K562 (cell line): Measurements from ENCODE around the gene MICALL2. TPM values are rescaled to one million over a fixed set of nuclear protein-coding genes. Genes with fewer than 3 reads are reported as not detected.

Experiments
- ATAC-seq: fragments of 200-7000 bp; cut with Tn5 transposase; 3 replicates; pipeline ENCODE4 v1.9.1; 2020; ENCODE audit warnings: moderate library complexity
- BruUV-seq: library from RNA; stranded (reverse); fragments of 400-500 nt; replicated peaks from 2 replicates; lab custom pipeline; 2021; lab: Mats Ljungman, UMichigan
- CTCF ChIA-PET: fragments of 300-600 bp; formaldehyde crosslinking; extraction: SDS; loops from one replicate; lab custom pipeline; 2021; ENCODE audit warnings: low intra/inter-chr PET ratio; lab: Yijun Ruan, JAX
- POLR2A ChIA-PET: fragments of 300-600, 350-650 bp; sonication (Branson Sonifier 250); formaldehyde crosslinking; extraction: SDS; loops from one replicate; lab custom pipeline; 2021; ENCODE audit warnings: antibody characterized with exemption, inconsistent platforms; lab: Yijun Ruan, JAX
- DNase-seq, 4 experiments: peaks; one replicate each; pipeline versions ENCODE4 v3.0.0 to v3.0.0-alpha.2; 2011 to 2018; ENCODE audit warnings: low spot score in 3 of 4, mixed read lengths in 3 of 4; ENCODE audit errors: extremely low read depth in 1 of 4
- FAIRE-seq: peaks from 2 replicates; lab custom pipeline; 2011; peaks lifted over from hg19 to GRCh38; lab: Jason Lieb, UNC
- H2AFZ ChIP-seq: 2 replicates; pipeline ENCODE4 v1.6.0; 2011; ENCODE audit warnings: low read depth, low read length, control low read depth, inconsistent platforms
- H3K27ac ChIP-seq: fragments of 200-600 bp; 3 replicates; pipeline ENCODE4 v1.8.0; 2011; ENCODE audit warnings: low read depth, mild to moderate bottlenecking, control low read depth, inconsistent platforms, low read length, moderate library complexity, mixed read lengths; ENCODE audit errors: extremely low read depth
- H3K27me3 ChIP-seq, 2 experiments: fragments of 300-600 bp in 1 of 2; 2 replicates in 1 of 2; 3 replicates in 1 of 2; pipeline versions ENCODE4 v1.6.0 to v1.8.0; 2011; ENCODE audit warnings: inconsistent platforms in 2 of 2, low read length in 2 of 2, mild to moderate bottlenecking in 1 of 2, mixed read lengths in 1 of 2, moderate library complexity in 1 of 2; ENCODE audit not compliant: control insufficient read depth in 2 of 2, insufficient read depth in 2 of 2
- H3K36me3 ChIP-seq: fragments of 300-600 bp; 3 replicates; pipeline ENCODE4 v1.8.0; 2011; ENCODE audit warnings: mild to moderate bottlenecking, low read length, inconsistent platforms; ENCODE audit not compliant: control insufficient read depth, insufficient read depth
- H3K4me1 ChIP-seq, 2 experiments: fragments of 200-600 bp in 1 of 2; replicated peaks in 1 of 2; 2 replicates in 1 of 2; 3 replicates in 1 of 2; pipeline versions ENCODE4 v1.5.1 to v1.8.0; 2011; ENCODE audit warnings: inconsistent platforms in 2 of 2, low read length in 2 of 2, mild to moderate bottlenecking in 1 of 2, mixed read lengths in 1 of 2, moderate library complexity in 1 of 2; ENCODE audit not compliant: control insufficient read depth in 2 of 2, insufficient read depth in 2 of 2
- H3K4me2 ChIP-seq: 2 replicates; pipeline ENCODE4 v1.6.1; 2011; ENCODE audit warnings: low read length, control low read depth, inconsistent platforms, mixed read lengths; ENCODE audit not compliant: insufficient read depth
- H3K4me3 ChIP-seq: fragments of 200-600 bp; sonication (generic), shearing (Covaris generic); 2 replicates; pipeline ENCODE4 v1.5.1; 2016; ENCODE audit warnings: control low read depth, inconsistent platforms
- H3K79me2 ChIP-seq: fragments of 200-600 bp; 3 replicates; pipeline ENCODE4 v1.8.0; 2011; ENCODE audit warnings: low read length, inconsistent platforms; ENCODE audit not compliant: control insufficient read depth, insufficient read depth
- H3K9ac ChIP-seq, 2 experiments: 2 replicates each; pipeline versions ENCODE4 v1.6.0 to v1.6.1; 2011; ENCODE audit warnings: low read depth in 2 of 2, low read length in 2 of 2, control low read depth in 1 of 2, inconsistent platforms in 1 of 2, mild to moderate bottlenecking in 1 of 2, mixed read lengths in 1 of 2; ENCODE audit not compliant: insufficient read depth in 1 of 2
- H3K9me1 ChIP-seq: one replicate; pipeline ENCODE4 v1.6.0; 2011; ENCODE audit warnings: inconsistent platforms, mild to moderate bottlenecking, low read length, moderate library complexity; ENCODE audit not compliant: control insufficient read depth, insufficient read depth
- H3K9me3 ChIP-seq: replicated peaks from 2 replicates; pipeline ENCODE4 v1.5.1; 2011; ENCODE audit warnings: low read depth, low read length, inconsistent platforms; ENCODE audit not compliant: control insufficient read depth, insufficient read depth
- H4K20me1 ChIP-seq: replicated peaks from 2 replicates; pipeline ENCODE4 v1.6.1; 2011; ENCODE audit warnings: low read length, inconsistent platforms, mixed read lengths; ENCODE audit not compliant: control insufficient read depth, insufficient read depth
- BMI1 ChIP-seq: fragments of 150-350 bp; IDR thresholded peaks from 2 replicates; pipeline ENCODE4 v1.6.1; 2014; ENCODE audit warnings: low read length
- HEY1 ChIP-seq: fragments of 250-450 bp; sonication (Bioruptor Pico); IDR thresholded peaks from 2 replicates; pipeline ENCODE4 v1.5.0; 2020; ENCODE audit warnings: mild to moderate bottlenecking, moderate library complexity, borderline replicate concordance
- NBN ChIP-seq: fragments of 450-650 bp; IDR thresholded peaks from 2 replicates; pipeline ENCODE4 v1.6.1; 2016; ENCODE audit warnings: low read depth, mild to moderate bottlenecking
- SETDB1 ChIP-seq: IDR thresholded peaks from one replicate; pipeline ENCODE4 v1.6.1; 2012; ENCODE audit warnings: low read length, control low read depth, inconsistent platforms
- TAF15 ChIP-seq: fragments of 200-400 bp; formaldehyde crosslinking; IDR thresholded peaks from 2 replicates; pipeline ENCODE4 v1.6.1; 2017; ENCODE audit warnings: mild to moderate bottlenecking, low read depth, low read length, moderate library complexity
- TRIM28 ChIP-seq: fragments of 450-650 bp; IDR thresholded peaks from 2 replicates; pipeline ENCODE4 v1.6.1; 2017
- XRCC5 ChIP-seq: fragments of 200-400 bp; formaldehyde crosslinking; IDR thresholded peaks from 2 replicates; pipeline ENCODE4 v1.6.1; 2017; ENCODE audit warnings: low read depth, mild to moderate bottlenecking, low read length
- ZBTB9 ChIP-seq: fragments of 450-650 bp; formaldehyde crosslinking; IDR thresholded peaks from 2 replicates; pipeline ENCODE4 v1.4.0; 2020; ENCODE audit warnings: mild to moderate bottlenecking, moderate library complexity
- ZNF217 ChIP-seq: sonication (generic); formaldehyde crosslinking; IDR thresholded peaks from 2 replicates; pipeline ENCODE4 v1.8.0; 2022; ENCODE audit warnings: mild to moderate bottlenecking, missing genetic modification reagents
- ZNF24 ChIP-seq: fragments of 450-650 bp; IDR thresholded peaks from 2 replicates; pipeline ENCODE4 v1.6.1; 2016
- WGBS: fragments of 100-300 bp; shearing (Covaris generic); methylation state at CpG from one replicate; pipeline ENCODE4 v1.1.6; 2016; ENCODE audit warnings: low coverage, mixed read lengths; ENCODE audit not compliant: insufficient coverage; ENCODE audit errors: missing lambda C conversion rate; 5-methylcytosine and 5-hydroxymethylcytosine counted together
- in situ Hi-C: fragments of 300-500 bp; cut with MboI; formaldehyde crosslinking; loops from 4 replicates; pipeline ENCODE4 v1.15.0; 2018; ENCODE audit warnings: inconsistent platforms, mixed read lengths
- intact Hi-C: fragments of 100-400 bp; cut with micrococcal nuclease; formaldehyde crosslinking; loops from 2 replicates; pipeline ENCODE4 v1.14.2; 2022
- polyA plus RNA-seq, 8 experiments: library from polyadenylated mRNA; depleted of rRNA in 4 of 8; stranded (reverse) in 5 of 8; unstranded in 3 of 8; fragments of >200 nt; fragmentation: Nextera tagmentation in 2 of 8; fragmentation: Illumina TruSeq in 1 of 8; extraction: Ambion mirVana in 2 of 8; extraction: Trizol in 1 of 8; gene quantifications; 2 replicates each; pipeline versions ENCODE4 v1.2.1 to v1.2.3, GENCODE V29; 2011 to 2014; ENCODE audit warnings: inconsistent platforms in 1 of 8, missing spikeins in 1 of 8
- total RNA-seq, 7 experiments: library from RNA; depleted of rRNA in 6 of 7; stranded (reverse); fragments of >200 nt in 6 of 7; fragmentation: Illumina TruSeq in 2 of 7; extraction: Trizol in 2 of 7; gene quantifications; 2 replicates each; pipeline versions ENCODE4 v1.2.1 to v1.2.3, GENCODE V29; 2011 to 2021; ENCODE audit warnings: low replicate concordance in 1 of 7
- TF ChIP-seq, protein P1 (sequence below): fragments of 450-650 bp; IDR thresholded peaks from one replicate; pipeline ENCODE4 v1.6.1; 2018; ENCODE audit warnings: mild to moderate bottlenecking, moderate library complexity; ENCODE audit not compliant: partially characterized antibody
- TF ChIP-seq, protein P2 (sequence below): fragments of 450-650 bp; conservative IDR thresholded peaks from 2 replicates; pipeline ENCODE4 v1.6.1; 2016; ENCODE audit warnings: missing genetic modification characterization, low read depth, mild to moderate bottlenecking, missing compliant biosample characterization, moderate library complexity

The MICALL2 gene
- total and polyA plus RNA-seq, 9 of the 15 experiments (the other 6 are each of a cell fraction or from before 2014, with no cell fraction given) = 1.8 to 103 (median 17.0) TPM

DNA sequence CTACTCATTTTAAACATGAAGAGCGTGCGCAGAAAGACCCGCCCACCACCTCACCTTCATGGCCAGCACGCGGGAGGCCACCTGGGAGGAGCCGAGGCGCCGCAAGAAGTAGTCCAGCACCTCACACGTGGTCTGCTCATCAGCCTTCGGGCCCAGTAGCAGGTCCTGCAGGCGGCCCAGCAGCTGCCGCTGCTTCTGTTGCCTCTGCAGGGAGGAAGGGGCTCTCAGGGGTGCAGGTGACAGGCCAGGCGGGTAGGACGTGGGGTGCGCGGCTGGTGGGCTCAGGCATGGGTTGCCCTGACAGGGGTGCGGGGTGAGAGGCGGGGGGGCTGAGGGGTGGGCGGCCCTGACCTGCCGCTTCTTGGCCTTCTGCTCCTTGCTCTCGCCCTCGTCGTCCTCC, 27.3 kb upstream of the MICALL2 start:
- BruUV-seq = no TSS peak
- H3K36me3 ChIP-seq = peaks cover 87% of the 10 kb centered on the region; the same call in 2 of the 3 replicates
- no peaks in the 10 kb centered on the region for H3K9me1 ChIP-seq
- peaks cover 0 to 5% of the 10 kb centered on the region in 2 experiments; a peak in 1 of 5 replicates for H3K4me1 ChIP-seq
- no peak overlapping the region for H3K9ac ChIP-seq
- WGBS = 94% methylated on average over 9 of the region's 23 CpGs
- DNase-seq = no peak
- POLR2A ChIA-PET = interaction anchor here (1.5 kb wide), 1 partner anchor 15 kb away, joined by 3 read pairs; no protein-coding TSS in a partner anchor
- in situ Hi-C loops = no loop called here
- no peak overlapping the region for H3K27ac ChIP-seq
- no peak overlapping the region for H2AFZ ChIP-seq
- no peaks in the 10 kb centered on the region for H3K27me3 ChIP-seq
- H4K20me1 ChIP-seq = no peaks in the 10 kb centered on the region
- H3K4me3 ChIP-seq = no peak overlapping the region
- H3K4me2 ChIP-seq = no peak overlapping the region
- no peak for FAIRE-seq
- no peaks in the 10 kb centered on the region for H3K9me3 ChIP-seq
- no peak for TF ChIP-seq XRCC5
- TF ChIP-seq ZNF217 (CRISPR knock-in tag) = no peak
- no peak for TF ChIP-seq ZNF24
- TF ChIP-seq SETDB1 = no peak
- TF ChIP-seq ZBTB9 (CRISPR knock-in tag) = no peak
- no peak for TF ChIP-seq TRIM28
- TF ChIP-seq, protein P1, sequence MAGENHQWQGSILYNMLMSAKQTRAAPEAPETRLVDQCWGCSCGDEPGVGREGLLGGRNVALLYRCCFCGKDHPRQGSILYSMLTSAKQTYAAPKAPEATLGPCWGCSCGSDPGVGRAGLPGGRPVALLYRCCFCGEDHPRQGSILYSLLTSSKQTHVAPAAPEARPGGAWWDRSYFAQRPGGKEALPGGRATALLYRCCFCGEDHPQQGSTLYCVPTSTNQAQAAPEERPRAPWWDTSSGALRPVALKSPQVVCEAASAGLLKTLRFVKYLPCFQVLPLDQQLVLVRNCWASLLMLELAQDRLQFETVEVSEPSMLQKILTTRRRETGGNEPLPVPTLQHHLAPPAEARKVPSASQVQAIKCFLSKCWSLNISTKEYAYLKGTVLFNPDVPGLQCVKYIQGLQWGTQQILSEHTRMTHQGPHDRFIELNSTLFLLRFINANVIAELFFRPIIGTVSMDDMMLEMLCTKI = no peak
- no peak for TF ChIP-seq TAF15
- TF ChIP-seq BMI1 = no peak
- TF ChIP-seq, protein P2, sequence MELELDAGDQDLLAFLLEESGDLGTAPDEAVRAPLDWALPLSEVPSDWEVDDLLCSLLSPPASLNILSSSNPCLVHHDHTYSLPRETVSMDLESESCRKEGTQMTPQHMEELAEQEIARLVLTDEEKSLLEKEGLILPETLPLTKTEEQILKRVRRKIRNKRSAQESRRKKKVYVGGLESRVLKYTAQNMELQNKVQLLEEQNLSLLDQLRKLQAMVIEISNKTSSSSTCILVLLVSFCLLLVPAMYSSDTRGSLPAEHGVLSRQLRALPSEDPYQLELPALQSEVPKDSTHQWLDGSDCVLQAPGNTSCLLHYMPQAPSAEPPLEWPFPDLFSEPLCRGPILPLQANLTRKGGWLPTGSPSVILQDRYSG (tag) = no peak
- no peak for TF ChIP-seq HEY1 (CRISPR knock-in tag)
- no peak for TF ChIP-seq NBN
- TF ChIP-seq, all 486 proteins: peak for 0
- CTCF ChIA-PET = no interaction called here
- no peaks in the 10 kb centered on the region for H3K79me2 ChIP-seq
- no peak for ATAC-seq
- intact Hi-C loops = no loop called here
